Activated CD8-positive, alpha-beta memory T cell treated with anti-CD3 and anti-CD28 coated beads for 1 hour (primary cell): ENCODE measurements around the gene ACACB.

Experiments used
- DNase-seq, 2 donors: peaks; one replicate each; pipeline ENCODE4 v3.0.0-alpha.2; 2020; ENCODE audit warnings: low read depth in 1 of 2; ENCODE audit errors: extremely low read depth in 1 of 2

Gene ACACB

DNA sequence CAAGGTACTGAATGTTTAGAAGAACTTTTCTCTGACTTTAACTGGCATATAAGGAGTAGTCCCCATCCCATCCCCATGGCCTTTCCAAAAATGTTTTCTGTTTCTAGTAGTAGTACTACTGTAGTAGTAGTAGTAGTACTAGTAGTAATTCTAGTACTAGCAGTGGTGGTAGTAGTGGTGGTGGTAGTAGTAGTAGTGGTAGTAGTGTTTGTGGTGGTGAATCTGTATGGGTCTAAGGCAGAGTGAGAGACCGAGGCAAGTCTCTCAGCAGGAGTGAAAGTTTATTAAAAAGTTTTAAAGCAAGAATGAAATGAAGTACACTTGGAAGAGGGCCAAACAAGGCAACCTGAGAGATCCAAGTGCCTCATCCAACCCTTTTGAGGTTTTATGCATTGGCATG is 134.1 kb downstream of the ACACB start:
- no peak for DNase-seq

DNA sequence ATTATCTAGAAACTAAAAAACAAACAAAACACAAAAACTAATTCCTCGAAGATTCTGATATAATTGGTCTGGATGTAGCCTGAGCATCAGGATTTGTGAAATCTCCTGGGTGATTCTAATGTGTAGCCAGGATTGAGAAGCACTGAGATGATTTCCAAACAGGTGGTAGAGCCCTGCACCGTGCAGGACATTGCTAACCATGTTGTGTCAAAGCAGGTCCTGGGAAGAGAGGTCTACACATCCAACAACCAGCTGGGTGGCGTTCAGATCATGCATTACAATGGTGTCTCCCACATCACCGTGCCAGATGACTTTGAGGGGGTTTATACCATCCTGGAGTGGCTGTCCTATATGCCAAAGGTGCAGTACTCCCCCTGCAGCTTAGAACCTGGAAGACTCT is 136.4 kb downstream of the ACACB start:
- no peak for DNase-seq

DNA sequence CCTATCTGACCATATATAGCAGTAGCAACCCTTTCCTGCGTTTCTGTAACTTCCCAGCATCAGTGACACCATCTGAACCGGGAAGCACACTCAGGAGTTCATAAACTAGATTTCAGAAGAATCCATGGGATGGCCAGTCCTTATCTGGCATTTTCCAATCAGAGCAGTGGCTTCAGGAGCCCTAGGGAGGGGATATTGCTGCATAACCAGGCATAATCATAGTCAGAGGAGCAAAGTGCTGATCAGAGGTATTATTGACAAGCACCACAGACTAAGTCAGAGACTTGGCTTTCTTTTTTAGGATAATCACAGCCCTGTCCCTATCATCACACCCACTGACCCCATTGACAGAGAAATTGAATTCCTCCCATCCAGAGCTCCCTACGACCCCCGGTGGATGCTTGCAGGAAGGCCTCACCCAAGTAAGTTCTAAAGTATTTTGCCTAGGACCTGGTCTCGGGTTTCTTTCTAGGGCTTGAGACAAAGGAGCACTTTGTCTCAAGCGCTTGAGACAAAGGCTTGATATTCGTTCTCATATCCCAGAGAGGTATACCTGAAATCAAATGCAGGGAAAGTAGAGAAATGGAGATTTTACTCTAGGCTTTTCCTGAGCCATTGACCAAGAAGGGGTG is 137.6 kb downstream of the ACACB start:
- no peak for DNase-seq

DNA sequence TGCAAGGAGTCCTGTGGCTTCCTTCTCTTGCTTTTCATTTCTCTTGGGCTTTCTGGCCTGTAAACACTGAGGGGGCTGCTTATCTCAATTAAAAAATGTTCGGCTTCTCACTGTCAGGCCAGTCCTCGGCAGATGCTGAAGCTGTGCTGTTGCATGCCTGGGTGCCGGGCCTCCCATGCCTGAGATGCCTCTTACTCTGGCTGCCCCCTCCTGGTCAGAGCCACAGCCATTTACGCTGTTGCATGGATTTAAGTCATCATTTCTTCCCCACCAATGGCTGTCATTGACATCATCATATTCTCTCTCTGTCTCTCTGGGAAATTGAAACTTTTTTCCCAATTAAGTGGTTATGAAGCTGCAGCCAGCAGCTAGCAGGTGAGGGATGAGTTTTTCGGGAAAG is 139.0 kb downstream of the ACACB start:
- no peak for DNase-seq

DNA sequence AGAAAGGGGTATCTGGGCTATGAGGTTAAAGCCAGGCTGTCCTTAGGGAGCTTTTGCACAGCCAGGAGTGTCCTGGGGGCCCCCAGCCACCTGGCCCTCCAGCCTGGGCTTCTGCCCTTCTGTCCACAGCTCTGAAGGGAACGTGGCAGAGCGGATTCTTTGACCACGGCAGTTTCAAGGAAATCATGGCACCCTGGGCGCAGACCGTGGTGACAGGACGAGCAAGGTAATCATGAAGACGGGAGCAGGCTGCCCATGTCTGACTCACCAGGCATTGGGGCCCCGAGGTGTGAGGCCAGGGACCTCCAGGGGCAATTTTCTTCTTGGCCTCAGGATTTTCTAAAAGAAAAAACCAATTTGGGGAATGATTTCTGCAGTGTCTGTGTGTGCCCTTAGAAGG is 139.6 kb downstream of the ACACB start:
- no peak for DNase-seq

DNA sequence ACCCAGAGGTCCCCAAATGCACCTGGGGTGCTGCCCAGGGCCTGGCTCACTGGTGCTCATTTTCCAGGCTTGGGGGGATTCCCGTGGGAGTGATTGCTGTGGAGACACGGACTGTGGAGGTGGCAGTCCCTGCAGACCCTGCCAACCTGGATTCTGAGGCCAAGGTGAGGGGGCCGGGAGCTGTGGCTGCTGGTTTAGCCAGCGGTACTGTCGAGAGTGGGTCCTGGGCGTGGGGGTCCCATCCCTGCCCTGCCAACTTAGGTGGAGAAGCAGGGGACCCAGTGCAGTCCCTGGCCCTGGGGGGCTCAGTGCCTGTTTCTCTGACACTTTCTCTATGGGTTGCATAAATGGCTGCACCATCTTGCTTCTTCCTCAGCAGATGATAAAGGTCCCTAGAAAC is 141.8 kb downstream of the ACACB start:
- no peak for DNase-seq

DNA sequence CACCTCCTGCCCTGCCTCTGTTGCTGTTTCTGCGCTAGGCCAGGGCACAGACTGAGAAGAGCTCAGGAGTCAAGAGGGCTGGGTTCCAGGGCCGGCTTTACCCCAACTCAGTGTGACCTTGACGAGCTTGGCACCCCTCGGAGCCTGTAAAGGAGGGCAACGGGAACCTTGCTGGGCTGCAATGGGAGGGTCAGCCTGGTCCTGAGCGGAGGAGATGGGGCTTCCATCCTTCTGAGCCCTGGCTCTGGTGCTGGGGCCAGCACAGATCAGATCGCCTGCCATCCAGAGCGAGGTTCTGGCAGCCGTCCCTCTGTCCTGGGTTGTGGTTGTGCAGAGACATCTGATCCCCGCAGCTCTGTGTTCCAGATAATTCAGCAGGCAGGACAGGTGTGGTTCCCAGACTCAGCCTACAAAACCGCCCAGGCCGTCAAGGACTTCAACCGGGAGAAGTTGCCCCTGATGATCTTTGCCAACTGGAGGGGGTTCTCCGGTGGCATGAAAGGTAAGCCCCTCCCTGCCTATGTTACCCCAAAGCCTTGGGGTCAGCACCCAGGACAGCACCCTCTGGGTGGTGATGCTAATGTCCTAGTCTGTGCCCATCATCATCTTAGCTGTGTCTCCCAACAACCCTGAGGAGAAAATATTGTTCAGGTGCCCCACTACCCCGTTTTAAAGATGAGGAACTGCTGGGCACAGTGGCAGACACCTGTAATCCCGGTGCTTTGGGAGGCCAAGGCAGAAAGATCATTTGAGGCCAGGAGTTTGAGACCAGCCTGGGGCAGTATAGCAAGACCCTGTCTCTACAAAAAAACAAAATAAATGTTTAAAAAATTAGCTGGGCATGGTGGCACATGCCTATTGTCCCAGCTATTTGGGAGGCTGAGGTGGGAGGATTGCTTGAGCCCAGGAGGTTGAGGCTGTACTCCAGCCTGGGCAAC is 142.5 kb downstream of the ACACB start:
- DNase-seq = no peak

DNA sequence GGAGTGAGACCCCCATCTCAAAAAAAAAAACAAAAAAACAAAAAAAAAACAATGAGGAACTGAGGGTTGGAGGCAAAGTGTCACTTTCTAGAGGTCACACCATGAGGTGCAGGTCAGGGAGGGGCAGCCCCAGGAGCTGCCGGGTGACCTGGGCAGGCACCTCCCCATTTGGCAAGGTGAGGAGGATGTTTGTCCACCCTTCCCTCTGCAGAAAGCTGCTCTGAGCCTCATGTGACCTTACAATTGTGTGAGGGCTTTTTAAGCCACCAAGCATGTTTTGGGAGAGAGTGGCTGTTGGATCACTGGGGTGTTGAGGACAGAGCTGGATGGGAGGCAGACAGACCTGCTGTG is 143.1 kb downstream of the ACACB start:
- DNase-seq = no peak

DNA sequence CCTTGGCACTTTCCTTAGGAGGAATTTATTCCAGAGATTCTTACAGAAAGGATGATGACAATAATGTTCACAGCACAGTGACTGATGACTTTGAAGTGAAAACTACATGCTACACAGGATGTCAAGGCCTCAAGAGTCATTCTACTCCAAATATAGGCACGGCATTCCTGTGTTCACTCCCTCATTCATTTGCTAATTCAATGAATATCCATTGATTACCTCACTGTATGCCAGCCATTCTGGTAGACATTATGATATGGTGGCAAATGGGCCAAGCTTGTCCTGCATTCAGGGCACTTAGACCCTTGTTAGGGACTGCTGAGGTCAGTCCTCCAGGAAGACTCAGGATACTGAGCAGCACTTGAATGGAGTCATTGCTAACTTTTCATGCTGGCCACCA is 144.7 kb downstream of the ACACB start:
- no peak for DNase-seq

DNA sequence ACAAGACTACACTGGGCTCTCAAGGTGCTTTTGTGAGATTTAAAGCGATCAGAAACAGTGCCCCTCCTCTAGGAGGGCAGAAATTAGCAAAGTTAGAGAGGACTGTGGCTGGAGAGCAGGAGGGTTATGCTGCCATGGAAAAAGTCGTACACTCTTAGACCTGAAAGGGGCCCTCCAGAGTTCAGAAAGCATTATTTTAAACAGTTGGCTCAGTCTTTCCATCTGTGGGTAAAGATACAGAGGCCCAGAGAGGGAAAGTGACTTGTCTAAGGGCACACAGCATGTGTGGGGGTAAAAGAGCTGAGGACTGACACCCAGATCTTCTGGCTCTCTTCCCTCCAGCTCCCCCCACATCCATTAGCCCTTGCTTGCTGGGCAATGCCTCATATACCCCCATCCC is 145.6 kb downstream of the ACACB start:
- DNase-seq = no peak

DNA sequence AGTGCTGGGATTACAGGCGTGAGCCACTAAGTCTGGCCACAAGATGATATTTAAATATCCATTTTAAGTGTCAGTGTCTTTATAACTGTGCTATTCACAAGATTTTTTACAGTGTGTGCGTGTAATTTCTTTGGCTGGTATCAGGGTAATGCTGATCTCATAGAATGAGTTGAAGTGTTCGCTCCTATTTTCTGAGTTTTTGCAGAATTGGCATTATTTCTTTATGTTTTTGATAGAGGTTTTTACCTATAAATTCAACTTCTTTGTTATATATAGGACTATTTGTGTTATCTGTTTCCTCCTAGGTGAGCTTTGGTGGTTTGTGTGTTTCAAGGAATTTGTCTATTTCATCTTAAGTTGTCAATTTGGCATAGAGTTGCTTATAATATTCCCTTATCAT is 147.1 kb downstream of the ACACB start:
- DNase-seq = no peak

DNA sequence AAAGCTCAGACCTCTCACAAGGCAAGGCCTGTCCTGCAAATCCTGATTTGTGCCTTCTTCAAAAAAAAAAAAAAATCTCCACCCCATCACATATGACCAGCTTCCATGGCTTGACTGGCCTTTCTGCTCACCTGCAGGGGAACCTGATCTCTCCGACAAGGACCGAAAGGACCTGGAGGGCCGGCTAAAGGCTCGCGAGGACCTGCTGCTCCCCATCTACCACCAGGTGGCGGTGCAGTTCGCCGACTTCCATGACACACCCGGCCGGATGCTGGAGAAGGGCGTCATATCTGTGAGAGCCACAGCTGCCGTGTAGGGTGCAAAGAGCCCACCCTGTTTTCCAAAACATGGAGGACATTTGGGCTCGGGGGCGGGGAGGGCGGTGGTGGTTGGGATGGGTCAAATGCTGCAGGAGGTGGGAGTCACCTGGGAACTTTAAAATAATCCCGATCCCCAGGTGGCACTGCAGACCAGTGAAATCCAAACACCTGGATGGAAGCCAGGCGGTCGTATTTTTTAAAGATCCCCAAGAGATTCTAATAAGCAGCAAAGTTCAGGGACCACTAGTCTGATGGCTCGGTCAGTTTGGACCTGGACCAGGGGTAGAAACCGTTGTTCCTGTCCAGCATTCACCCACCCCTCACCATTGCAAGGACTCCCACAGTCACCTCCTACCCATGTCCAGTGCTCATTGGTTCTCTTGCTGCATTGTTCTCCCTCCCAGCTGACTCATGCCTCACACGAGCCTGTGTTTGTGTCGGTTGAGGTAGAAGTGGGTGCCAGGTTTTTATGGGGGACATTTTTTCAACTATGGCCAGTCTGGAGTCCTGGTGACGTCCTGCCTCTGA is 147.9 kb downstream of the ACACB start:
- no peak for DNase-seq

DNA sequence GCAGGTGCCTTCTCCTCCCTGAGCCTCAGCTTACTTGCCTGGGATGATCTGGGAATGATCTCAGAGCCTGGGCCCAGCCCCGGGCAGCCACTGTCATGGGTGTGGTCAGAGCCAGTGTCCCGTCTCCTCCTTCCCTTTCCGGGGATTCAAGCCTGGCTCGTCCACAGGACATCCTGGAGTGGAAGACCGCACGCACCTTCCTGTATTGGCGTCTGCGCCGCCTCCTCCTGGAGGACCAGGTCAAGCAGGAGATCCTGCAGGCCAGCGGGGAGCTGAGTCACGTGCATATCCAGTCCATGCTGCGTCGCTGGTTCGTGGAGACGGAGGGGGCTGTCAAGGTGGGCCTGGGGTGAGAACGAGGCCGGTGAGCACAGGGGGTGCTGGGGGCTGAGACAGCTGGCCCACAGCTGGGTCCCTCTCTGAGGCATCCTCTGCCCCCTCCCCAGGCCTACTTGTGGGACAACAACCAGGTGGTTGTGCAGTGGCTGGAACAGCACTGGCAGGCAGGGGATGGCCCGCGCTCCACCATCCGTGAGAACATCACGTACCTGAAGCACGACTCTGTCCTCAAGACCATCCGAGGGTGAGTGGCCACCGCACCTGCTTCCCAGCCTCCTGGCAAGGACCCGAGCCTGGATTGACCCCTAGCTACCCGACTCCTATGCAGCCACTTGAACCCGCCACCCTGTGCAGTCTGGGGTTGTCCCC is 148.7 kb downstream of the ACACB start:
- no peak for DNase-seq

DNA sequence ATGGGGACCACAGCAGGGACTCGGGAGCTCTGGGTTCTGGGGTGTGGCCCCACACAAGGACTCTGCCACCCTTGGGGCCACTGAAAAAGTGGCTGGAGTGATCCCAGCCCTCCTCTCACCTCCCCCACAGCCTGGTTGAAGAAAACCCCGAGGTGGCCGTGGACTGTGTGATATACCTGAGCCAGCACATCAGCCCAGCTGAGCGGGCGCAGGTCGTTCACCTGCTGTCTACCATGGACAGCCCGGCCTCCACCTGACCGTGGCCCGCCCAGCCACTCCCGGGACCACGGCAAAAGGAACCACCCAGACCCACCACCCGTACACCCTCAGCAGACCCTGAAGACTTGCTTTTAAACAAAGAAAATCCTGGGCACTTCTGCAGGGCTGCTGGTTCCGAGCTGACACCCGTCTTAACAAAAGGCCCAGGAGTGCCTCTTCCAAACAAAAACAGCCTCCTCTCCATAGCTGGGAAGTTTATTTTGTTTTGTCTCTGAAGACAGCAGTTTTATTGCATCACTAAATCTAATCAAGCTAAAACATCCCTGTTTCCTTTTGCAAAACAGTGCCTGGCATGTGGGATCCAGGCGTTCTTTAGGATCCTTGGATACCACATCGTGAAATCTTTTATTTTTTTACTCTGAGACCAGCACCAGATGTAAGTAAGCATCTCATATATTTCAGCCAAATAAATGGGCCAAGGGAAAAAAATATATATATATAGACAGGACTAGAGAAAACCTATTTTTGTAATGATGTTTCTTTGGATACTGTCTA is 149.9 kb downstream of the ACACB start:
- DNase-seq = no peak

DNA sequence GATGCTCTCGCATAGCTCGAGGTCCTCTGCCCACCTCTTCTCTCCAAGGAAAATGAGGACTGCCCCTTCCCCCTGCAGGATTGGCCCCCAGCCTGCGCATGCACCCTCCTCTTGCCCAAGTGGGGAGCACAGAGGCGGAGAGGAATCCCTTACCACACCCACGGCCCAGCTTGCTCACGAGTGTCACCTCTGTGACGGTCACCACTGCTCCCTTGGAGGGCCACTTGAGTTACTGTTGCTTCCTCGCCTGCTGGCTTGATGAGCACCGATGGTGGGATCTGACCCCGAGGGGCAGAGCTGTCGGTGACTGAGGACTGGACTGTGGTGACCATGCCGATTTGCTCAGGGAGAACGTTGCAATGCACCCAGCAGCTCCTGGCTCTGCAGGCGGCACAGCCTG is 151.0 kb downstream of the ACACB start:
- DNase-seq = no peak

DNA sequence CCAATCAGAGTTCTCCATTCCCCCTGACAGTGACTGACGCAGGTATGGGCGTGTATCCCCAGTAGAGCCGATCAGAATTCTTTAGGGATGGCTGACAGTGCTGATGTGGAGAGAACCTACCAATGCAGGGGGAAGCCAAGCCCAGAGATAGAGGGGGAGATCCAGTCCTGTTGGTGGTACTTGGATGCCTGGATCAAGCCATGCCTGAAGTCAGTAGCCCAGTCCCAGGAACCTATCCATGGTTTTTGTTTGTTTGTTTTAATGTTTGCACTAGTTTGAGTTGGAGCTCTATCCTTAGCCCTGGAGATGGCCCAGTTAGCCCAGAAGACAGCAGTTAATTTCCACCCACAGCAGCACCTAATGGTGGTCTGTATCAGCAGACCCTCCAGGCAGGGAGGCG is 152.5 kb downstream of the ACACB start:
- no peak for DNase-seq

DNA sequence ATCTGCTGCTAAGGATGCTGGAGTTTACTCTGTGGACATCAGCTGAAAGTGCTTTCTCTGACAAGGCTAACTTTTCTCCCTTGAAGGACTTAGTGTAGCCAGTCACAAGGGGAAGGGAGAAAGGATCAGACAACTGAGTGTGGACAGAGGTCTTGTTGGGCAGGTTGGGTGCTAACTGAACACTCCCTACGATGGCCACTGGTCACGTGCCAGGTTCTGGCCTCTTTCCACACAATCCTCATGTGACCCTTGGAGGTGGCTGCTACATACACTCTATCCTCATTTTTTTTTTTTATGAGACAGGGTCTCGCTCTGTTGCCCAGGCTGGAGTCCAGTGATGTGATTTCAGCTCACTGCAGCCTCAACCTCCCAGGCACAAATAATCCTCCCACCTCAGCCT is 153.0 kb downstream of the ACACB start:
- DNase-seq = no peak

DNA sequence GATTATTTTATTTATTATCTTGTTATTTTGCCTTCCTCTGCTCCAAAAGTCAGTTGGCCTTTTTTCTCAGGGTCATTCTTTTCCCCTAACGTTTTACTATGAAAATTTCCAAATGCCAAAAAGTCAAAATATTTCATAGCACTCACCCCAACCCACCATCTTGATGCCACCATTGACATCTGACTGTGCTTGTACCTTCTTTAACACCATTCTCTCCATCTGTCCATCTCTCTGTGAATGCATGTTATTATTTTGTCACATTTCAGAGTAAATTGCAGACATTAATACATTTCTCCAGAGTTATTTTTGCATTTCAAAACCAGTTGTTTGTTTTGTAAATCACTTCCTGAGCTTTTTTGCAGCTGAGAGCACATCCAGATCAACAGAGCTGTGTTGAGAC is 154.1 kb downstream of the ACACB start:
- DNase-seq = no peak

DNA sequence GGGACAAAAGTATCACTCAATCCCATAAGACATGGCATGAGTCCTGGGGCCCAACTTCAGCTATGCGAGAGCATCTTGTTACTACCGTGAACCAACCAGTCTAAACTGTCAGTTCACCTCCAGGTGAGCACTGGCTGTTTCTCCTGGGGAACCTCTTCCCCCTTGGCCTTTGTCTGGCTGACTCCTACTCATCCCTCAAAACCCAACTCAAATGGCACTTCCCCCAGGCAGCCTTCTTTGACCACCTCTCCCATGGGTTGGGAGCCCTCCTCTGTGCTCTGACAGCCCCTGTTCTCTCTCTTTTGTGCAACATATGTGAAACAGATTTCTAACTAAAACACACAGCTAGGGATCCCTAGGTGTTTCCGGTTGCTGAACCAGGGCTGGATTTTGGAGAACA is 155.0 kb downstream of the ACACB start:
- DNase-seq = no peak

DNA sequence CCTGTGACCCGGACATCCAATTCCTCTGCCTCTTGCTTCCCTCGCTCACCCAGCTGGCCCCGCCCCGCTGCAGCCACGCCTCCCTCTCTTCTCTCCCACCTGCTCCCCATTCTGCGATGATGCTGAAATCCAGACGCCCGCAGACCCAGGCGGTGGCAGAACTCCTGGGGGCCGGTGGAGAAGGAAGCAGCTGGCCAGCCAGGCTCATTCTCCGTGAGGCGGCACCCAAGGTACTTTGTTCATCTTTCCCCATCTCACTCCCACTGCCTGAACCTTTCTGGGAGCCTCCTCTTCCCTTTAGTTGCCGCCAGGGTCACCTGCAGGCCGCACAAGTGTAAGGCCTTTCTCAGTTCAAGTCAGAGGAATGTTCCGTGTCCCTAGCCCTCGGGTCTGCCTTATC is 157.0 kb downstream of the ACACB start:
- no peak for DNase-seq
